OCI-LY7 (cell line): ENCODE results near the gene GALK1. TPM values are rescaled to one million over a fixed set of nuclear protein-coding genes. Genes with fewer than 3 reads are reported as not detected.

ENCODE experiments used
- BruUV-seq: library from RNA; stranded (reverse); fragments of 400-500 nt; replicated peaks from 2 replicates; lab custom pipeline; 2021; lab: Mats Ljungman, UMichigan
- CTCF ChIA-PET: fragments of 300-600 bp; sonication (Branson Sonifier 250); formaldehyde crosslinking; loops from one replicate; lab custom pipeline; 2022; ENCODE audit warnings: antibody characterized with exemption; ENCODE audit not compliant: unreplicated experiment; lab: Charles Lee
- POLR2A ChIA-PET: fragments of 300-600 bp; sonication (Branson Sonifier 250); formaldehyde crosslinking; loops from one replicate; lab custom pipeline; 2022; ENCODE audit warnings: antibody characterized with exemption; lab: Charles Lee
- DNase-seq: peaks from one replicate; pipeline ENCODE4 v3.0.0-alpha.2; 2015; ENCODE audit warnings: low spot score
- H2AFZ ChIP-seq: fragments of 200-600 bp; sonication (generic), shearing (Covaris generic); 2 replicates; pipeline ENCODE4 v1.6.1; 2014; ENCODE audit warnings: mild to moderate bottlenecking, antibody characterized with exemption, low read length, moderate library complexity
- H3K27ac ChIP-seq: fragments of 200-600 bp; sonication (generic); 2 replicates; pipeline ENCODE4 v1.5.1; 2014; ENCODE audit warnings: mixed run types, low read depth, mild to moderate bottlenecking, moderate library complexity, low read length, inconsistent platforms; ENCODE audit not compliant: poor library complexity, severe bottlenecking
- H3K36me3 ChIP-seq: fragments of 200-600 bp; sonication (generic); 2 replicates; pipeline ENCODE4 v1.6.1; 2014; ENCODE audit warnings: mild to moderate bottlenecking, antibody characterized with exemption, low read length, moderate library complexity, mixed read lengths; ENCODE audit not compliant: insufficient read depth
- H3K4me1 ChIP-seq: fragments of 200-600 bp; sonication (generic); 2 replicates; pipeline ENCODE4 v1.5.1; 2014; ENCODE audit warnings: mild to moderate bottlenecking, low read length; ENCODE audit not compliant: insufficient read depth, poor library complexity, severe bottlenecking
- H3K4me2 ChIP-seq: fragments of 200-600 bp; sonication (generic); 2 replicates; pipeline ENCODE4 v1.6.1; 2014; ENCODE audit warnings: mild to moderate bottlenecking, low read length
- H3K4me3 ChIP-seq: fragments of 200-600 bp; sonication (generic); 2 replicates; pipeline ENCODE4 v1.5.1; 2014; ENCODE audit warnings: mild to moderate bottlenecking, low read depth, low read length; ENCODE audit not compliant: poor library complexity, severe bottlenecking
- H3K79me2 ChIP-seq: fragments of 200-600 bp; sonication (generic); 2 replicates; pipeline ENCODE4 v1.6.1; 2016; ENCODE audit warnings: low read depth, mild to moderate bottlenecking, low read length, moderate library complexity, mixed read lengths; ENCODE audit not compliant: insufficient read depth
- H3K9me2 ChIP-seq: fragments of 200-600 bp; sonication (generic); 2 replicates; pipeline ENCODE4 v1.6.1; 2016; ENCODE audit warnings: mild to moderate bottlenecking, low read length, mixed read lengths; ENCODE audit not compliant: insufficient read depth
- H3K9me3 ChIP-seq: fragments of 200-600 bp; sonication (generic); 2 replicates; pipeline ENCODE4 v1.6.1; 2014; ENCODE audit warnings: mild to moderate bottlenecking, mixed run types, low read length, mixed read lengths
- H4K20me1 ChIP-seq: fragments of 200-600 bp; sonication (generic); 2 replicates; pipeline ENCODE4 v1.6.1; 2014; ENCODE audit warnings: mild to moderate bottlenecking, antibody characterized with exemption, low read length, moderate library complexity, mixed read lengths; ENCODE audit not compliant: insufficient read depth
- CTCF ChIP-seq: fragments of 200-600 bp; sonication (generic); conservative IDR thresholded peaks from 2 replicates; pipeline ENCODE4 v1.5.1; 2014; ENCODE audit warnings: mild to moderate bottlenecking, antibody characterized with exemption, low read length, moderate library complexity, mixed read lengths
- EZH2phosphoT487 ChIP-seq: fragments of 200-600 bp; sonication (generic); IDR thresholded peaks from 2 replicates; pipeline ENCODE4 v1.6.1; 2018; ENCODE audit warnings: low read depth, borderline replicate concordance, mild to moderate bottlenecking, mixed run types, antibody characterized with exemption, low read length, moderate library complexity, mixed read lengths
- intact Hi-C: fragments of 100-400 bp; cut with micrococcal nuclease; formaldehyde crosslinking; loops from one replicate; pipeline ENCODE4 v1.10.0; 2022; ENCODE audit not compliant: unreplicated experiment
- total RNA-seq, 2 experiments: library from RNA; depleted of rRNA in 1 of 2; stranded (reverse); fragments of >200 nt in 1 of 2; shearing (Covaris generic) in 1 of 2; gene quantifications; 2 replicates each; pipeline ENCODE4 v1.2.3, GENCODE V29; 2014 to 2022

GALK1 gene
- total RNA-seq, 2 experiments from 2014 or later, result 74.8 to 99.4 TPM

DNA sequence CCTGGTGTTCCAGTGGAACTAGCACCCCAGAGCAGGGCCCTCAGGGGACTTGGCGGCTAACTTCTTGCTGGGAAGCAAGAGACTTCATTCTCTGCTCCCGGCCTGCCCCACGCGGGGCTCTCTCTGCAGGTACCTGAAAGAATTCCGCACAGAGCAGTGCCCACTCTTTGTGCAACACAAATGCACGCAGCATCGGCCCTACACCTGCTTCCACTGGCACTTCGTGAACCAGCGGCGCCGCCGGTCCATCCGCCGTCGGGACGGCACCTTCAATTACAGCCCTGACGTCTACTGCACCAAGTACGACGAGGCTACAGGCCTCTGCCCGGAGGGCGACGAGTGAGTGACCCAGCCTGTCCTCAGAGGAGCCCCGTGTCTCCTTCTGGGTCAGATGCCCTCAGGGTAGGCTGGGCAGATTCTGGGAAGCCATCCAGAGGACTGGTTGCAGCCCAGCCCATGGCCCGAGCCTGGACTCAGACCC lies 44.7 kb upstream of the GALK1 start:
- H3K9me2 ChIP-seq, result no peaks in the 10 kb centered on the region
- H4K20me1 ChIP-seq, result no peaks in the 10 kb centered on the region
- TF ChIP-seq EZH2phosphoT487 (no peak), CTCF (no peak)
- H3K36me3 ChIP-seq, result peaks cover 55% of the 10 kb centered on the region
- H3K79me2 ChIP-seq, result no peaks in the 10 kb centered on the region
- H3K4me3 ChIP-seq, result no peak overlapping the region
- ChIA-PET POLR2A (no interaction called here), CTCF (no interaction called here)
- H3K9me3 ChIP-seq, result no peaks in the 10 kb centered on the region
- no peaks in the 10 kb centered on the region for H3K4me1 ChIP-seq
- no peak overlapping the region for H3K27ac ChIP-seq
- no peak for DNase-seq
- intact Hi-C loops, result no loop called here
- no TSS peak for BruUV-seq
- H3K4me2 ChIP-seq, result no peak overlapping the region
- no peak overlapping the region for H2AFZ ChIP-seq

DNA sequence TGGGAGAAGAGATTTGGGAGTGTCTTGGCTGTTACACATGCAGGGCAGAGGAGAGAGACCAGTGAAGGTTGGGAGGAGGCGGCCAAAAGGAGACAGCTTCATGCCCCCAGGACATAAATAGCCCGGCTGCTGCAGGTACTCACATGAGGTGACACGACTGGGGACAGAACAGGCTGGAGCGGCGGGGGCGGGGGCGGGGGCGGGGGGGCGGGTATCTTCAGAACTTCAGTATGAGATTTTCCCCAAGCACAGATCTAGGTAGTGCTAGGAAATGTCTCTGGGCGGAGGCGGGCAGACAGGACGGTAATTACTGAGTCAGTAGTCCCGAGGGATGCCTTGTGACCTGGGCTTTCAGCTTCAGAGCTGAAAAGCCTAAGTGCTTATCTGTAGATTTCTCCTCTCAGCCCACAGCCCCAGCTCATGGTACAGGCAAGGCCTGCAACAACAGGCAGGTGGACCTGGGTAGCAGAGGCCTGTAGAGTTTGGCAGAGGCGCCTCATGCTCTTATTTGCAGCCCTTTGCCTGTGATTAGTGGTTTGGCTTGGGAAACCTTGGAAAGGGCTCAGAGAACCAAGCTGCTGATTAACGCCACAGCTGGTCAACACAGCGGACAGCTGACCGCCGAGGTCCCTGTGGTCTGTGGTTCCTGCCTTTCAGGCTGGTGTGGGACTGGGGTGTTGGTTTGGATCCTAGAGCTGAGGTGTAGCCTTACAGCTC lies 44.1 kb upstream of the GALK1 start:
- POLR2A ChIA-PET, result no interaction called here
- CTCF ChIA-PET, result no interaction called here

More for the DNA sequence above, 44.1 kb upstream of the GALK1 start:
- Histone ChIP-seq H3K9me2 (no peaks in the 10 kb centered on the region), H3K4me1 (no peaks in the 10 kb centered on the region), H4K20me1 (no peaks in the 10 kb centered on the region), H3K4me2 (no peak overlapping the region), H3K36me3 (peaks cover 49% of the 10 kb centered on the region), H3K79me2 (no peaks in the 10 kb centered on the region), H2AFZ (no peak overlapping the region), H3K9me3 (no peaks in the 10 kb centered on the region), H3K27ac (no peak overlapping the region), H3K4me3 (no peak overlapping the region)
- BruUV-seq, result no TSS peak
- no peak for TF ChIP-seq CTCF
- TF ChIP-seq EZH2phosphoT487, result no peak
- intact Hi-C loops, result no loop called here
- DNase-seq, result no peak
